Stimulated activated CD4-positive, alpha-beta T cell treated with anti-CD3 and anti-CD28 coated beads, TNF-alpha, amount 100 ng/mL, for 4 hours (primary cell): ENCODE results near the gene BTBD7.

Experiments
- DNase-seq, 3 experiments: peaks; one replicate each; pipeline ENCODE4 v3.0.0-alpha.2; 2020; ENCODE audit warnings: low read depth in 3 of 3

BTBD7 gene

GRCh38 chr14:93195316-93195999 is 137.4 kb downstream of the BTBD7 start:
- no peak for DNase-seq
